Endometrial microvascular endothelial cells (primary cell): ENCODE measurements around the gene SLIRP. TPM values are rescaled to one million over a fixed set of nuclear protein-coding genes. Genes with fewer than 3 reads are reported as not detected.
"Not testable (repeated sequence)": the region's sequence is repeated elsewhere in the genome, so short reads cannot be mapped to it uniquely, and the experiment has no call there.

Experiments
- in situ Hi-C: cut with HindIII; loops from 2 replicates; pipeline ENCODE4 v1.10.0; 2017; ENCODE audit warnings: low sequenced_read_pairs, low pct_unique_long_range_greater_than_20kb; ENCODE audit errors: inconsistent ontology term
- total RNA-seq: library from RNA; depleted of rRNA; stranded (reverse); fragments of >200 nt; gene quantifications from one replicate; pipeline ENCODE4 v1.2.3, GENCODE V29; 2015; ENCODE audit errors: inconsistent ontology term

Gene SLIRP
- total RNA-seq, 1 donor from 2014 or later, result 536 TPM

GRCh38 chr14:77730976-77731497, 23.1 kb downstream of the SLIRP start:
- in situ Hi-C loops, result no loop called here

GRCh38 chr14:77738559-77739250, 30.8 kb downstream of the SLIRP start:
- in situ Hi-C loops, result no loop called here

GRCh38 chr14:77741438-77741837, 33.5 kb downstream of the SLIRP start:
- in situ Hi-C loops, result no loop called here

- in situ Hi-C loops, result no loop called here
Observed at GRCh38 chr14:77746064-77746702, 38.3 kb downstream of the SLIRP start.

- in situ Hi-C loops, result not testable (repeated sequence)
Observed at GRCh38 chr14:77747425-77747824, 39.5 kb downstream of the SLIRP start.

- in situ Hi-C loops, result no loop called here
Observed at GRCh38 chr14:77752266-77752665, 44.4 kb downstream of the SLIRP start.

GRCh38 chr14:77752799-77753516, 45.1 kb downstream of the SLIRP start:
- in situ Hi-C loops, result no loop called here

- in situ Hi-C loops, result no loop called here
Observed at GRCh38 chr14:77760381-77761204, 52.7 kb downstream of the SLIRP start, which contains the start of gene SNW1. SNW1 (minus strand) TSS chr14:77761156; CDS start chr14:77761127, 29 bp downstream.

GRCh38 chr14:77761205-77761931, 53.5 kb downstream of the SLIRP start:
- in situ Hi-C loops, result no loop called here

GRCh38 chr14:77763316-77763715, 55.4 kb downstream of the SLIRP start:
- in situ Hi-C loops, result no loop called here

- in situ Hi-C loops, result no loop called here
Observed at GRCh38 chr14:77763978-77764377, 56.1 kb downstream of the SLIRP start.

Other genes with a start within 250 kb of the SLIRP start
- not detected for gene ISM2, start 209.3 kb upstream of the SLIRP start, total RNA-seq
- gene SPTLC2, start 91.5 kb upstream of the SLIRP start, total RNA-seq, result 43.7 TPM
- 19.2 TPM for gene ALKBH1, start 80 bp upstream of the SLIRP start, total RNA-seq
- 74.5 TPM for gene SNW1, start 53.1 kb downstream of the SLIRP start, total RNA-seq
- 7.2 TPM for gene ADCK1, start 92.0 kb downstream of the SLIRP start, total RNA-seq